Stomach (tissue), 4 donors: ENCODE data around the gene CHCHD3.

Experiments used
- POLR2A ChIP-seq, 4 donors: fragments of 450-650 bp; IDR thresholded peaks; one replicate each; pipeline ENCODE4 v1.6.1; 2016; ENCODE audit warnings: antibody characterized with exemption in 4 of 4, control low read depth in 2 of 4, mild to moderate bottlenecking in 1 of 4, moderate library complexity in 1 of 4
- POLR2AphosphoS5 ChIP-seq, 3 donors: sonication (generic); formaldehyde crosslinking; IDR thresholded peaks; one replicate each; pipeline ENCODE4 v1.6.1; 2016; ENCODE audit warnings: antibody characterized with exemption in 3 of 3

- TF ChIP-seq POLR2A (IDR thresholded peaks at IDR 0.05) (no peak), POLR2AphosphoS5 (IDR thresholded peaks at IDR 0.05) (no peak)
Observed at GRCh38 chr7:132878204-132878919, 203.5 kb downstream of the CHCHD3 start.
